ENCODE measurements around the gene NCS1. TPM values are rescaled to one million over a fixed set of nuclear protein-coding genes. Genes with fewer than 3 reads are reported as not detected.

The NCS1 gene
- total and polyA plus RNA-seq, 5 donors from 2014 or later, result 0.22 TPM; not detected in 4

- peaks cover 0 to 35% (median 18%) of the 10 kb centered on the region in 4 donors for H3K4me1 Mint-ChIP-seq
- Histone ChIP-seq H3K4me3 (ENCODE audit: low read depth, low read length) (no peak overlapping the region), H3K27me3 (ENCODE audit: control insufficient read depth, insufficient read depth, low read length) (no peaks in the 10 kb centered on the region), H3K9me3 (ENCODE audit: control insufficient read depth in 2 of 2, low read length in 2 of 2) (no peaks in the 10 kb centered on the region), H3K4me1 (ENCODE audit: control insufficient read depth, insufficient read depth, low read length, poor library complexity, severe bottlenecking) (peaks cover 6% of the 10 kb centered on the region), H3K36me3 (ENCODE audit: control insufficient read depth, insufficient read depth, low read length) (peaks cover 2% of the 10 kb centered on the region), H3K27ac (ENCODE audit: insufficient read depth, low read length, poor library complexity, severe bottlenecking) (no peak overlapping the region)
- ATAC-seq (ENCODE audit: low read depth in 2 of 2) (no peak), DNase-seq (no peak)
- peak overlapping the region in 1 of 4 donors; percentile 13 for H3K4me3 Mint-ChIP-seq
- no peaks in the 10 kb centered on the region for H3K9me3 Mint-ChIP-seq
- H3K36me3 Mint-ChIP-seq, result peaks cover 12% of the 10 kb centered on the region
- peaks cover 12% of the 10 kb centered on the region for H3K27me3 Mint-ChIP-seq
- H3K27ac Mint-ChIP-seq, result no peak overlapping the region
These were observed 31.5 kb upstream of the NCS1 start for GRCh38 chr9:130140706-130141105.

GRCh38 chr9:130142056-130142455, 30.1 kb upstream of the NCS1 start:
- Mint-ChIP-seq H3K27me3 (peaks cover 19% of the 10 kb centered on the region), H3K4me1 (peaks cover 0 to 29% (median 20%) of the 10 kb centered on the region in 4 donors), H3K36me3 (peaks cover 6% of the 10 kb centered on the region), H3K9me3 (peaks cover 0 to 2% (median 0%) of the 10 kb centered on the region in 7 donors), H3K27ac (no peak overlapping the region), H3K4me3 (no peak overlapping the region)
- DNase-seq, result no peak
- no peaks in the 10 kb centered on the region for H3K27me3 ChIP-seq (ENCODE audit: control insufficient read depth, insufficient read depth, low read length)
- peaks cover 6% of the 10 kb centered on the region for H3K4me1 ChIP-seq (ENCODE audit: control insufficient read depth, insufficient read depth, low read length, poor library complexity, severe bottlenecking)
- no peak overlapping the region for H3K4me3 ChIP-seq (ENCODE audit: low read depth, low read length)
- no peaks in the 10 kb centered on the region for H3K36me3 ChIP-seq (ENCODE audit: control insufficient read depth, insufficient read depth, low read length)
- no peak overlapping the region for H3K27ac ChIP-seq (ENCODE audit: insufficient read depth, low read length, poor library complexity, severe bottlenecking)
- no peak for ATAC-seq (ENCODE audit: low read depth in 2 of 2)
- no peaks in the 10 kb centered on the region for H3K9me3 ChIP-seq (ENCODE audit: control insufficient read depth in 2 of 2, low read length in 2 of 2)

GRCh38 chr9:130142641-130143040, 29.6 kb upstream of the NCS1 start:
- H3K36me3 ChIP-seq (ENCODE audit: control insufficient read depth, insufficient read depth, low read length), result no peaks in the 10 kb centered on the region
- no peaks in the 10 kb centered on the region for H3K9me3 ChIP-seq (ENCODE audit: control insufficient read depth in 2 of 2, low read length in 2 of 2)
- peaks cover 0 to 2% (median 0%) of the 10 kb centered on the region in 7 donors for H3K9me3 Mint-ChIP-seq
- peaks cover 6% of the 10 kb centered on the region for H3K36me3 Mint-ChIP-seq
- no peak overlapping the region for H3K27ac Mint-ChIP-seq
- H3K4me3 ChIP-seq (ENCODE audit: low read depth, low read length), result no peak overlapping the region
- ATAC-seq (ENCODE audit: low read depth in 2 of 2) (no peak), DNase-seq (no peak)
- H3K27me3 Mint-ChIP-seq, result peaks cover 21% of the 10 kb centered on the region
- H3K4me1 ChIP-seq (ENCODE audit: control insufficient read depth, insufficient read depth, low read length, poor library complexity, severe bottlenecking), result peaks cover 6% of the 10 kb centered on the region
- no peak overlapping the region for H3K27ac ChIP-seq (ENCODE audit: insufficient read depth, low read length, poor library complexity, severe bottlenecking)
- H3K4me3 Mint-ChIP-seq, result no peak overlapping the region
- H3K4me1 Mint-ChIP-seq, result peaks cover 0 to 29% (median 20%) of the 10 kb centered on the region in 4 donors
- no peaks in the 10 kb centered on the region for H3K27me3 ChIP-seq (ENCODE audit: control insufficient read depth, insufficient read depth, low read length)

GRCh38 chr9:130143279-130143893, 28.8 kb upstream of the NCS1 start:
- H3K36me3 Mint-ChIP-seq, result peaks cover 6% of the 10 kb centered on the region
- H3K4me1 Mint-ChIP-seq, result peaks cover 0 to 26% (median 19%) of the 10 kb centered on the region in 4 donors
- H3K9me3 Mint-ChIP-seq, result peaks cover 0 to 2% (median 0%) of the 10 kb centered on the region in 7 donors
- peak overlapping the region in 1 of 4 donors; percentile 32 for H3K4me3 Mint-ChIP-seq
- H3K27me3 Mint-ChIP-seq, result peaks cover 25% of the 10 kb centered on the region
- Histone ChIP-seq H3K9me3 (ENCODE audit: control insufficient read depth in 2 of 2, low read length in 2 of 2) (no peaks in the 10 kb centered on the region), H3K36me3 (ENCODE audit: control insufficient read depth, insufficient read depth, low read length) (no peaks in the 10 kb centered on the region), H3K4me3 (ENCODE audit: low read depth, low read length) (no peak overlapping the region), H3K4me1 (ENCODE audit: control insufficient read depth, insufficient read depth, low read length, poor library complexity, severe bottlenecking) (peaks cover 3% of the 10 kb centered on the region), H3K27me3 (ENCODE audit: control insufficient read depth, insufficient read depth, low read length) (no peaks in the 10 kb centered on the region), H3K27ac (ENCODE audit: insufficient read depth, low read length, poor library complexity, severe bottlenecking) (no peak overlapping the region)
- H3K27ac Mint-ChIP-seq, result no peak overlapping the region
- DNase-seq (no peak), ATAC-seq (ENCODE audit: low read depth in 2 of 2) (no peak)

GRCh38 chr9:130143958-130144366, 28.2 kb upstream of the NCS1 start:
- H3K9me3 Mint-ChIP-seq, result peaks cover 0 to 2% (median 0%) of the 10 kb centered on the region in 7 donors
- no peak overlapping the region for H3K4me3 ChIP-seq (ENCODE audit: low read depth, low read length)
- H3K27ac ChIP-seq (ENCODE audit: insufficient read depth, low read length, poor library complexity, severe bottlenecking), result no peak overlapping the region
- ATAC-seq (ENCODE audit: low read depth in 2 of 2), result no peak
- no peak overlapping the region for H3K27ac Mint-ChIP-seq
- H3K27me3 ChIP-seq (ENCODE audit: control insufficient read depth, insufficient read depth, low read length), result no peaks in the 10 kb centered on the region
- no peaks in the 10 kb centered on the region for H3K36me3 ChIP-seq (ENCODE audit: control insufficient read depth, insufficient read depth, low read length)
- no peaks in the 10 kb centered on the region for H3K4me1 ChIP-seq (ENCODE audit: control insufficient read depth, insufficient read depth, low read length, poor library complexity, severe bottlenecking)
- H3K9me3 ChIP-seq (ENCODE audit: control insufficient read depth in 2 of 2, low read length in 2 of 2), result no peaks in the 10 kb centered on the region
- no peak for DNase-seq
- peaks cover 0 to 21% (median 14%) of the 10 kb centered on the region in 4 donors for H3K4me1 Mint-ChIP-seq
- H3K36me3 Mint-ChIP-seq, result peaks cover 1% of the 10 kb centered on the region
- H3K4me3 Mint-ChIP-seq, result no peak overlapping the region
- peaks cover 25% of the 10 kb centered on the region for H3K27me3 Mint-ChIP-seq

GRCh38 chr9:130144703-130145102, 27.5 kb upstream of the NCS1 start:
- no peak overlapping the region for H3K4me3 Mint-ChIP-seq

GRCh38 chr9:130145658-130146057, 26.5 kb upstream of the NCS1 start:
- Mint-ChIP-seq H3K4me1 (peaks cover 0 to 11% (median 9%) of the 10 kb centered on the region in 4 donors), H3K4me3 (no peak overlapping the region), H3K9me3 (peaks cover 0 to 2% (median 0%) of the 10 kb centered on the region in 7 donors), H3K27ac (peak overlapping the region in 1 of 3 donors; percentile 32), H3K36me3 (no peaks in the 10 kb centered on the region), H3K27me3 (peaks cover 25% of the 10 kb centered on the region)
- DNase-seq (no peak), ATAC-seq (ENCODE audit: low read depth in 2 of 2) (no peak)
- no peaks in the 10 kb centered on the region for H3K36me3 ChIP-seq (ENCODE audit: control insufficient read depth, insufficient read depth, low read length)
- no peaks in the 10 kb centered on the region for H3K9me3 ChIP-seq (ENCODE audit: control insufficient read depth in 2 of 2, low read length in 2 of 2)
- no peak overlapping the region for H3K27ac ChIP-seq (ENCODE audit: insufficient read depth, low read length, poor library complexity, severe bottlenecking)
- H3K4me3 ChIP-seq (ENCODE audit: low read depth, low read length), result no peak overlapping the region
- H3K4me1 ChIP-seq (ENCODE audit: control insufficient read depth, insufficient read depth, low read length, poor library complexity, severe bottlenecking), result no peaks in the 10 kb centered on the region
- H3K27me3 ChIP-seq (ENCODE audit: control insufficient read depth, insufficient read depth, low read length), result no peaks in the 10 kb centered on the region

More at GRCh38 chr9:130144703-130145102, 27.5 kb upstream of the NCS1 start:
- Histone ChIP-seq H3K4me1 (ENCODE audit: control insufficient read depth, insufficient read depth, low read length, poor library complexity, severe bottlenecking) (no peaks in the 10 kb centered on the region), H3K27ac (ENCODE audit: insufficient read depth, low read length, poor library complexity, severe bottlenecking) (no peak overlapping the region), H3K9me3 (ENCODE audit: control insufficient read depth in 2 of 2, low read length in 2 of 2) (no peaks in the 10 kb centered on the region), H3K36me3 (ENCODE audit: control insufficient read depth, insufficient read depth, low read length) (no peaks in the 10 kb centered on the region), H3K27me3 (ENCODE audit: control insufficient read depth, insufficient read depth, low read length) (no peaks in the 10 kb centered on the region), H3K4me3 (ENCODE audit: low read depth, low read length) (no peak overlapping the region)
- Mint-ChIP-seq H3K9me3 (peaks cover 0 to 2% (median 0%) of the 10 kb centered on the region in 7 donors), H3K36me3 (no peaks in the 10 kb centered on the region), H3K4me1 (peaks cover 0 to 18% (median 10%) of the 10 kb centered on the region in 4 donors), H3K27ac (no peak overlapping the region), H3K27me3 (peaks cover 25% of the 10 kb centered on the region)
- DNase-seq, result no peak
- ATAC-seq (ENCODE audit: low read depth in 2 of 2), result no peak

- no peaks in the 10 kb centered on the region for H3K36me3 Mint-ChIP-seq
- H3K27ac ChIP-seq (ENCODE audit: insufficient read depth, low read length, poor library complexity, severe bottlenecking), result no peak overlapping the region
- H3K9me3 ChIP-seq (ENCODE audit: control insufficient read depth in 2 of 2, low read length in 2 of 2), result no peaks in the 10 kb centered on the region
- H3K27me3 ChIP-seq (ENCODE audit: control insufficient read depth, insufficient read depth, low read length), result no peaks in the 10 kb centered on the region
- no peak for DNase-seq
- no peak overlapping the region for H3K4me3 Mint-ChIP-seq
- H3K4me3 ChIP-seq (ENCODE audit: low read depth, low read length), result no peak overlapping the region
- no peak for ATAC-seq (ENCODE audit: low read depth in 2 of 2)
- H3K4me1 Mint-ChIP-seq, result peaks cover 0 to 11% (median 9%) of the 10 kb centered on the region in 4 donors
- no peaks in the 10 kb centered on the region for H3K4me1 ChIP-seq (ENCODE audit: control insufficient read depth, insufficient read depth, low read length, poor library complexity, severe bottlenecking)
- peak overlapping the region in 1 of 3 donors; percentile 39 for H3K27ac Mint-ChIP-seq
- H3K9me3 Mint-ChIP-seq, result peaks cover 0 to 2% (median 0%) of the 10 kb centered on the region in 7 donors
- peaks cover 25% of the 10 kb centered on the region for H3K27me3 Mint-ChIP-seq
- no peaks in the 10 kb centered on the region for H3K36me3 ChIP-seq (ENCODE audit: control insufficient read depth, insufficient read depth, low read length)
These were observed 25.0 kb upstream of the NCS1 start for GRCh38 chr9:130147198-130147597.
